Stimulated activated CD8-positive, alpha-beta memory T cell treated with anti-CD3 and anti-CD28 coated beads, Interleukin-2, amount 100 ng/mL, for 48 hours (primary cell): Measurements from ENCODE around the gene RNASE4.

Experiments used
- DNase-seq, 2 donors: peaks; one replicate each; pipeline ENCODE4 v3.0.0-alpha.2; 2020; ENCODE audit warnings: low read depth in 2 of 2

RNASE4 gene

DNA sequence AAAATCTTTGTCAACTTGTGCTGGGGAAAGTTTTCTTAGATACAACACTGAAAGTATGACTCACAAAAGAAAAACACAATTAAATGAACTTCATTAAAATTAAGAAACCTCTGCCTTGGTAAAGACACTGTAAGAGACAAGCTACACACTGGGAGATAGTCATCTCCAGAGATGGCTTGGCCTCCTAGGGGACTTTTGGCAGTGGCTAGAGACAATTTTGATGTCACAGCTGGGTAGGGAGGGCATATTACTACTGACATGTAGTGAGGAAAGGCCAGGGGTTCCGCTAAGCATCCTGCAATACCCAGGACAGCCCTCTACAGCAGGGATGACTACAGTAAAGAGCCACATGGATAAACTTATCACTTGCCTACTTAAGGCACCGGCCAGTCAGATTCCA, 8.7 kb upstream of the RNASE4 start:
- no peak for DNase-seq

GRCh38 chr14:20676072-20676471, 8.3 kb upstream of the RNASE4 start:
- DNase-seq = no peak

- DNase-seq = no peak
Measured at GRCh38 chr14:20679907-20680306, 4.5 kb upstream of the RNASE4 start.

GRCh38 chr14:20680363-20680762, 4.0 kb upstream of the RNASE4 start:
- no peak for DNase-seq

- no peak for DNase-seq
Measured at GRCh38 chr14:20680843-20681347, 3.5 kb upstream of the RNASE4 start.

GRCh38 chr14:20681348-20682126, 2.8 kb upstream of the RNASE4 start:
- DNase-seq = peak; percentile 65 to 85

GRCh38 chr14:20682127-20682434, 2.3 kb upstream of the RNASE4 start:
- DNase-seq = no peak

DNA sequence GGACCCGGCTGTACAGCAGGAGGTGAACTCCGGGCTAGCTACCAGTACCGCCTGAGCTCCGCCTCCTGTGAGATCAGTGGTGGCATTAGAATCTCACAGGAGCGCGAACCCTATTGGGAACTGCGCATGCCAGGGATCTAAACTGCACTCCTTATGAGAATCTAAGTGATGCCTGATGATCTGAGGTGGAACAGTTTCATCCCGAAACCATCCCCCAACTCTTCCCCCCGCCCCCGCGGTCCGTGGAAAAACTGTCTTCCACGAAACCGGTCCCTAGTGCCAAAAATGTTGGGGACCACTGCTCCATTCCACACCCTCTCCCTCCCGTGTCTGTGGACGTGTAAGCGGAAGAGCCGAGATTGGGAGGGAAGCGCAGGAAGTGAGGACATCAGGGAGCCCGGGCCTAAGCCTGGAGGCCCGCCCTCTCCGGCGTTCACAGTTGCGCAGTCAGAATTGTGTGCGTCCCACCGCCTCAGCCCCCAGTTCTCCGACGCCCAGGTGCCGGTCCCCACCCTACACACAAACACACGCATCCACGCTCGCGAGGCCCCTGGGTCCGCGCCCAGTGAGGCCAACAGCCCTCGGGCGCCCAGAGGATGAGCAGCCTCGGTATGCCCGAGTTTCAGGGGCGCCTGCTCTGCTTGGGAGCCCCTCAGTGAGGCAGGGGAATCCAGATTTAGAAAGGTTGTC, 1.8 kb upstream of the RNASE4 start:
- DNase-seq = peak; percentile 57 to 63

GRCh38 chr14:20683125-20683890, 1.1 kb upstream of the RNASE4 start:
- peak; percentile 65 to 71 for DNase-seq

DNA sequence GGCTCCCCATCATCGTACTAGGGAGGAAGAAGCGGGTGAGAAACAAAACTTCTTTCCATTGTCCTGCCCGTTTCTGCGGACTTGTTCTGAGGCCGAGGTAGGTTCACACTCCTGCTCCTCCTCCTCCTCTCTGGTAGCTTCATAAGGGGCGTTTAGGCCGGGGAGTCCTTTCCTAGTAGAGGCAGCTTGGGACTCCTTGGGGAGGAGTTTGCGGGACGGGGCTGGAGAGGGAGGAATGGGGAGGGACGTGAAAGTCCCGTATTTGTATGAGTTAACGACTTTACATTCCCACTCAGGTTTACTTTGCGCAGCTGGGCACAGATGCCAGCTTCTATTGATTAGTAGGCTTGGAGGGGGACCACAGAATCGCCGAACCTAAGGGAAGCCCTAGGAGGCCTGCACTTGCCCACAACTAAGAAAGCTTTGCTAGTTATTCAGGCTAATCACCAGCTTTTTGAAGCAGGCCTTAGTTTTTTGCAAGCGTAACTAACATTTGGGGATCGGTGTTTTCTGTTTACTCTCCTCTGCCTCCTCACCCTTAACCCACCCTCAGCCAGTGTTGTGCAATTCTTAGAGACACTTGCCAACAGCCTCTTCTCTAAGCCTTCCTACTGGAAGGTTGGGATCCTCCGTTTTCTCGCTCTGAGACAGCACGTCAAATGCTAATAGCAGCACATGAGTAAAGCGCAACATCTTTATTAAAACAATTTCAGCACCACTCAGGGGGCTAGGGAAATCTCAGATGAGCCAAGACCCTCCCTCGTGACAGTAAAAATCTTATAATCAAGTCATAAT, 499 bp downstream of the RNASE4 start:
- no peak for DNase-seq

DNA sequence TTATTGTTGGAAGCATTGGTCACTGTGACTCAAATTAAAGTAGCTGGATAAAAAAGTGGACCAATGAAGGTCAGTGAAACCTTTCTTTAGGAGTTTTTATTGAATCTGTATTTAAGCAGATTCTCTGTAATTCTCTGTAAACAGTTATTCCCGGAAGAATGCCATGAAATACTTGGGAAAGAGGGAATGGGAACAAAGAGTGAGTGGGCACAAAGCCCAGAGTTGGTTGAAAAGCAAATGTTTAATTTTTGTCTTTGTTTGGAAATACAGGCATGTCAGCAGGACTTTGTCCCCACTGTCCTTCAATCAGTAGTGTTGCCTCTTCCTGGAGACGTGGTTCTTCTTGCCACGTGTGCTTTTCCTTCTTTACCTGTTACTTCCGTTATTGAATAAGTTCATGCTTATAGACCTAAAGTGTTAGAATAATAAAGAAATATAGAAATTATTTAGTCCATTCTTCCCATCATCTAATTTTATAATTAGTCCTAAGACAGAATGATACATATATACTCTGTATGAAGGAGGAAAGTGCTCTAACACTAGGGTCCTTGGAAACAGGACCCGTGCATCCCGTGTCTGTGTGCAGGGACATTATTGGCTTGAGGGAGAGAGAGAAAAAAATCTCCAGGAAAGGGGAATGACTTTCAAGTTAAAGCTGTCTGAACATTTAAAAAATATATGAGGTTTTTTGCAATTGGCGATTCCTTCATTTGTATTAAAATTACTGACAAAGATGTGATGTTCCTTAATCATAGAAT, 2.2 kb downstream of the RNASE4 start:
- no peak for DNase-seq

GRCh38 chr14:20687362-20688166, 3.2 kb downstream of the RNASE4 start:
- DNase-seq = no peak

GRCh38 chr14:20688167-20688839, 3.9 kb downstream of the RNASE4 start, which contains the start of gene ANG:
ANG (plus strand) TSS chr14:20688764; CDS start chr14:20693565, 4,801 bp downstream.
- no peak for DNase-seq

DNA sequence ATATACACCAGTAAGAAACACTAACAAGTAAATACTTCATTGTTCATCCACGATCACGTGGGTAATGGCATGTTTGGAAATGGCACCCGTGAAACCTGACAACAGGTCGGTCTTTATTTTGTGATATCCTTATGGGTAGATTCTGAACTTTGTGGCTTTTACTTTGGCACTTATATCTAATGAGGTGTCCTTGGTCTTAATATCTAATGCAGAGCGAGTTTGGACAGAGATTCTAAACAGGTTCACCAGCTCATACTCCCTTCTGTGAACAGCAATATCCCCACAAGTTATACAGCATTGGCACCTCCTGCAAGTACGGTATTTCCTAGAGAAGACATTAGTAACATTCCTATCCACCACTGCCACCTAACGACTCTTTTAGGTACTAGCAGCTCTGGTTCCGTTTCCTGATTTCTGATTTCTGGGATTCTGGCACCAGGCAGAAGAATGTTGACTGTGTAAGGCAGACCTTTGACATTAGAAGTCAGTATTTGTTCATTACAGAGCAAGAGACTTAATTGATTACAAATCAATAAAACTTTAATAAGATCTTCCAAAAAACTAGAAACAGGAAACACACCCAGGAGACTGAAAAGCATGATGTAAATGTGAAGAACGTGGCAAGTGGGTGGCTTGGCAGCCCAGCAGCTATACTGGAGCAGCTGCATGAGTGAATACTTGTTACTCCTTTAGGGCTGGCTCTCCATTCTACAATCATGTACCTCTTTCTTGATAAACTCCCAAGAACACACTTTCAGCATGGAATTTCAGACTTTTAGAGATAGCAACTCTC, 6.7 kb downstream of the RNASE4 start:
- DNase-seq = no peak

- no peak for DNase-seq
Measured at GRCh38 chr14:20692116-20692751, 7.9 kb downstream of the RNASE4 start.

GRCh38 chr14:20696764-20697163, 12.4 kb downstream of the RNASE4 start:
- DNase-seq = no peak

- DNase-seq = peak; percentile 19 to 52
Measured at GRCh38 chr14:20697273-20698017, 13.1 kb downstream of the RNASE4 start.

DNA sequence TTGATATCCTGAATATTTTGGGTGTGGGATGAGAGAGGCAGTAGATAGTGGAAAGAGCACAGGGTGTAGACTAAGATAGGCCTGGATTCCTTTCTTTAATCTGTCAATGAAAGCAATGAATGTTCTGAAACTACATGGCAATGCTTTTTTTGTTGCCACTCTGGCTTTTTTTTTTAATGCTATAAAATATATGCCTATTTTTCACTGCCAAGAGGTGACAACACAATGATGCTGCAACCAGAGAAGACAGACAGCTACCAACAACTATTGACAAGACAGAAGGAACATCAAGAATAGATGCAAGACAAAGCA, 13.6 kb downstream of the RNASE4 start:
- no peak for DNase-seq
